Brain microvascular endothelial cell (primary cell): Measurements from ENCODE around the gene KCNQ2.

Experiments
- DNase-seq: peaks from one replicate; pipeline ENCODE4 v3.0.0-alpha.2; 2020
- H3K27ac ChIP-seq: fragments of 250-450 bp; sonication (Bioruptor Pico); 2 replicates; pipeline ENCODE4 v1.5.1; 2020; ENCODE audit warnings: mild to moderate bottlenecking, moderate library complexity
- H3K27me3 ChIP-seq: fragments of 250-450 bp; sonication (Bioruptor Pico); replicated peaks from 2 replicates; pipeline ENCODE4 v1.5.1; 2020; ENCODE audit warnings: mild to moderate bottlenecking
- H3K36me3 ChIP-seq: fragments of 250-450 bp; sonication (Bioruptor Pico); replicated peaks from 2 replicates; pipeline ENCODE4 v1.5.1; 2020; ENCODE audit warnings: mild to moderate bottlenecking
- H3K4me3 ChIP-seq: 2 replicates; pipeline ENCODE4 v1.5.1; 2011; ENCODE audit warnings: low read depth, mild to moderate bottlenecking, control low read depth, low read length, moderate library complexity
- CTCF ChIP-seq: IDR thresholded peaks from 2 replicates; pipeline ENCODE4 v1.5.1; 2011; ENCODE audit warnings: low read depth, mild to moderate bottlenecking, moderate library complexity, low read length, control low read depth, inconsistent platforms; ENCODE audit errors: missing control alignments
- in situ Hi-C: cut with HindIII; loops from 2 replicates; pipeline ENCODE4 v1.10.0; 2017; ENCODE audit warnings: low sequenced_read_pairs, low pct_ligation_motif_present

The KCNQ2 gene

GRCh38 chr20:63400486-63401210, 71.8 kb downstream of the KCNQ2 start:
- in situ Hi-C loops, result no loop called here
- no peak overlapping the region for H3K27ac ChIP-seq
- H3K36me3 ChIP-seq, result no peaks in the 10 kb centered on the region
- TF ChIP-seq CTCF, result no peak
- DNase-seq, result no peak
- H3K4me3 ChIP-seq, result no peak overlapping the region
- H3K27me3 ChIP-seq, result no peaks in the 10 kb centered on the region

DNA sequence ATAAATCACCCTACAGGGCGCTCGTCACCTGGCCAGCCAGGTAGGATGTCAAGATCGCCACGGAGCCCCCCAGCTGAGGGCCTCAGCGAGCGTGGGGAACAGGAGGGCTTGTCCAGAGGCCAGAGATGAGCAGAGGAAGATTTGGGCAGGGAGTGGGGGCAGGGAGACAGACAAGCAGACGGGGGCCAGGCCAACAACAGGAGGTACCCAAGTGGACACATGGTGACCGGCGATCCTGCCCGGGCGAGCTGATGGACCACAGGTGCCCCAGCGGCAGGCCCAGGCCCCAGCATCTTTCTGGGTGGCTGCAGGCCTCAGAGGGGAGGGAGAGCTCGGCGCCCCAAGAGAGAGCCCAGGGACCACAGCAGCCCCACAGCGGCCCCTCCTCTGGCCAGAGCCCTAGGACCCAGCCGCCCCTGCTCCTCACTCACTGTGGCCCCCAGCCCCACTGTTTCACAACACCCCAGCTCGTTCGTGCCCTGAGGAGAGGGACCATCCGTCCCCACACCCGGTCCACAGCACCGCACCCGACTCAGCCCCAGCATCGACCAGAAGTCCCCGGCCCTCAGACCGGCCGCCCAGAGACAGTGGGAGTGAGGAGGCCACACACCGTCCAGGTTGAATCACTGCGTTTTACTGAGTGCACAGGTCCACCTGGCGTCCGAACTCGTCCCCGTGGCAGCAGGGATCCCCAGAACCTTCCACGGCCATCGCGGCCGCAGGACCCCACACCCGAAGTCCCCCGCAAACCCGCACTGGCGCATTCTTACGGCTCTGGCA, 72.7 kb downstream of the KCNQ2 start:
- no peaks in the 10 kb centered on the region for H3K27me3 ChIP-seq
- in situ Hi-C loops, result no loop called here
- no peak for TF ChIP-seq CTCF

DNA sequence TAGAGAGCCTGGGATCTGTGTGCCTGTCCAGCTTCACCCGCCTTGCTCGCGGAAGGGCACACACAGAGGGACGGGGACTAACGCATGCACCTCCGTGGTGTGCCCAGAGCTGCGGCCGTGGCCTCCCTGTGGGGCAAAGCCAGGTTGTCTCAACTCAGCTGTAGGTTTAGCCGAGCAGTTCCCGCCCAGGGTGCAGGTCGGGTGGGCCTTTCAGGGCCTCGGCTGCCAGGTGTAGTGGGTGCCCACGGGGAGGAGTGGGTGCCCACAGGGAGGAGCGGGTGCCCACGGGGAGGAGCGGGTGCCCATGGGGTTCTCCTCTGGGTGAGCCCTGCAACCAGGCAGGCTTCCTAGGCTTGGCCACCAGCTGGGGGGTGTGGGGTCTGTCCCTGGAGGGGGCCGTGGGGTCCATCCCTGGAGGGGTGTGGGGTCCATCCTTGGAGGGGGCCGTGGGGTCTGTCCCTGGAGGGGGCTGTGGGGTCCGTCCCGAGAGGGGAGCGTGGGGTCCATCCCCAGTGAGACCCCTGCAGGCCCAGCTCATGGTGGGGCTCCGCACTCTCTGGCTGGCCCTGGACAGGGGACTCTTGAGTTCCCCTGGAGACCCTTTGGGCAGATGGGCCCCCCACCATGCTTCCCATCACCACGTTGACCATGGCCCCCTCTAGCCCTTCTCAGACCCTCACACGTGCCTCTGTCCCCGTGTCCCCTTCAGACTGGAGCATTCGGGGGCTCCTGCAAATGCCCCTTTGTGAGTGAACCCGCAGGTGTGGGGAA, 73.5 kb downstream of the KCNQ2 start:
- no peak overlapping the region for H3K27ac ChIP-seq
- in situ Hi-C loops, result no loop called here
- no peak for DNase-seq
- TF ChIP-seq CTCF, result no peak
- no peaks in the 10 kb centered on the region for H3K36me3 ChIP-seq
- no peaks in the 10 kb centered on the region for H3K27me3 ChIP-seq
- H3K4me3 ChIP-seq, result no peak overlapping the region

More for the DNA sequence above, 72.7 kb downstream of the KCNQ2 start:
- Histone ChIP-seq H3K36me3 (no peaks in the 10 kb centered on the region), H3K4me3 (no peak overlapping the region), H3K27ac (no peak overlapping the region)
- DNase-seq, result no peak

- no peak for TF ChIP-seq CTCF
- H3K27me3 ChIP-seq, result no peaks in the 10 kb centered on the region
- in situ Hi-C loops, result no loop called here
- no peak overlapping the region for H3K4me3 ChIP-seq
- DNase-seq, result no peak
- no peak overlapping the region for H3K27ac ChIP-seq
- H3K36me3 ChIP-seq, result no peaks in the 10 kb centered on the region
Observed at GRCh38 chr20:63397946-63398450, 74.5 kb downstream of the KCNQ2 start.

- DNase-seq, result no peak
- Histone ChIP-seq H3K4me3 (no peak overlapping the region), H3K27ac (no peak overlapping the region), H3K27me3 (no peaks in the 10 kb centered on the region), H3K36me3 (no peaks in the 10 kb centered on the region)
- TF ChIP-seq CTCF, result no peak
- in situ Hi-C loops, result no loop called here
Observed at GRCh38 chr20:63397155-63397843, 75.2 kb downstream of the KCNQ2 start.
